H1 (cell line): ENCODE data around the gene NR1H2. TPM values are rescaled to one million over a fixed set of nuclear protein-coding genes. Genes with fewer than 3 reads are reported as not detected.

Source experiments
- CTCF ChIA-PET: fragments of 300-600 bp; sonication (Branson Sonifier 250); formaldehyde crosslinking; loops from one replicate; lab custom pipeline; 2021; ENCODE audit not compliant: partially characterized antibody; lab: Charles Lee
- POLR2A ChIA-PET: fragments of 300-600 bp; sonication (Branson Sonifier 250); formaldehyde crosslinking; loops from one replicate; lab custom pipeline; 2021; ENCODE audit warnings: inconsistent platforms; ENCODE audit not compliant: partially characterized antibody; lab: Charles Lee
- DNase-seq, 2 experiments: peaks; one replicate each; pipeline versions ENCODE4 v3.0.0 to v3.0.0-alpha.2; 2010 to 2022; ENCODE audit warnings: low spot score in 2 of 2, low read depth in 1 of 2, mixed read lengths in 1 of 2
- FAIRE-seq: peaks from 2 replicates; lab custom pipeline; 2011; peaks lifted over from hg19 to GRCh38; lab: Jason Lieb, UNC
- H2AFZ ChIP-seq: 2 replicates; pipeline ENCODE4 v1.8.1; 2012; ENCODE audit warnings: low read length, inconsistent platforms
- H2AK5ac ChIP-seq: 2 replicates; pipeline ENCODE4 v1.6.1; 2013; ENCODE audit warnings: low read depth, low read length
- H2BK120ac ChIP-seq: replicated peaks from 2 replicates; pipeline ENCODE3; 2013; ENCODE audit warnings: low read depth, low read length, inconsistent platforms
- H2BK12ac ChIP-seq: 2 replicates; pipeline ENCODE4 v1.6.1; 2013; ENCODE audit warnings: low read depth, low read length
- H2BK15ac ChIP-seq: 2 replicates; pipeline ENCODE4 v1.6.1; 2013; ENCODE audit warnings: low read length
- H2BK20ac ChIP-seq: 2 replicates; pipeline ENCODE4 v1.6.1; 2013; ENCODE audit warnings: low read length
- H2BK5ac ChIP-seq: 2 replicates; pipeline ENCODE4 v1.6.1; 2013; ENCODE audit warnings: low read depth, low read length
- H3K14ac ChIP-seq: 2 replicates; pipeline ENCODE4 v1.6.1; 2013; ENCODE audit warnings: inconsistent platforms; ENCODE audit not compliant: insufficient read length
- H3K18ac ChIP-seq: 2 replicates; pipeline ENCODE4 v1.6.1; 2013; ENCODE audit warnings: low read length; ENCODE audit errors: extremely low read depth
- H3K23ac ChIP-seq: 2 replicates; pipeline ENCODE4 v1.6.1; 2013; ENCODE audit warnings: inconsistent platforms; ENCODE audit not compliant: insufficient read length
- H3K23me2 ChIP-seq: 2 replicates; pipeline ENCODE4 v1.6.1; 2013; ENCODE audit warnings: low read depth, low read length
- H3K27ac ChIP-seq: 2 replicates; pipeline ENCODE4 v1.6.1; 2011; ENCODE audit warnings: low read depth, low read length, inconsistent platforms
- H3K27me3 ChIP-seq, 4 experiments: replicated peaks in 1 of 4; 1 replicate in 1 of 4; 2 replicates in 3 of 4; pipeline versions ENCODE4 v1.6.1 to v1.8.1; 2011 to 2013; ENCODE audit warnings: low read length in 3 of 4, mild to moderate bottlenecking in 3 of 4, inconsistent platforms in 2 of 4, mixed read lengths in 2 of 4, moderate library complexity in 1 of 4; ENCODE audit not compliant: control insufficient read depth in 3 of 4, insufficient read depth in 3 of 4; ENCODE audit errors: extremely low read depth in 1 of 4
- H3K36me3 ChIP-seq, 4 experiments: 2 replicates each; pipeline versions ENCODE4 v1.6.1 to v1.8.1; 2011 to 2013; ENCODE audit warnings: mild to moderate bottlenecking in 4 of 4, low read length in 3 of 4, moderate library complexity in 2 of 4, control low read depth in 1 of 4, inconsistent platforms in 1 of 4; ENCODE audit not compliant: insufficient read depth in 4 of 4, control insufficient read depth in 2 of 4
- H3K4ac ChIP-seq: replicated peaks from 2 replicates; pipeline ENCODE3; 2013; ENCODE audit warnings: low read length, low read depth, mixed read lengths, inconsistent platforms; ENCODE audit not compliant: insufficient read length
- H3K4me1 ChIP-seq, 4 experiments: replicated peaks in 1 of 4; 1 replicate in 1 of 4; 2 replicates in 3 of 4; pipeline versions ENCODE4 v1.6.1 to v1.8.1; 2011 to 2013; ENCODE audit warnings: low read length in 3 of 4, inconsistent platforms in 2 of 4, mixed read lengths in 1 of 4; ENCODE audit not compliant: insufficient read depth in 4 of 4, control insufficient read depth in 3 of 4
- H3K4me2 ChIP-seq, 2 experiments: 2 replicates each; pipeline versions ENCODE4 v1.6.1 to v1.8.1; 2011 to 2013; ENCODE audit warnings: low read depth in 2 of 2, low read length in 2 of 2, control low read depth in 1 of 2, inconsistent platforms in 1 of 2, mild to moderate bottlenecking in 1 of 2; ENCODE audit not compliant: insufficient read depth in 1 of 2
- H3K4me3 ChIP-seq, 4 experiments: fragments of 200-600, 300-600 bp in 1 of 4; sonication (generic), shearing (Covaris generic), sonication (Bioruptor Twin) in 1 of 4; 2 replicates each; pipeline versions ENCODE4 v1.5.1 to v1.8.1; 2011 to 2016; ENCODE audit warnings: low read length in 4 of 4, low read depth in 3 of 4, control low read depth in 2 of 4, inconsistent platforms in 2 of 4, mild to moderate bottlenecking in 2 of 4, mixed read lengths in 1 of 4, moderate library complexity in 1 of 4; ENCODE audit not compliant: insufficient read depth in 2 of 4; ENCODE audit errors: extremely low read depth in 1 of 4
- H3K56ac ChIP-seq: replicated peaks from 2 replicates; pipeline ENCODE3; 2013; ENCODE audit warnings: low read depth, mild to moderate bottlenecking, mixed read lengths, low read length, inconsistent platforms; ENCODE audit not compliant: insufficient read length
- H3K79me1 ChIP-seq: 2 replicates; pipeline ENCODE4 v1.6.1; 2013; ENCODE audit warnings: low read depth, low read length, control low read depth
- H3K79me2 ChIP-seq, 2 experiments: 2 replicates each; pipeline versions ENCODE4 v1.6.1 to v1.8.1; 2012 to 2013; ENCODE audit warnings: low read length in 2 of 2, mild to moderate bottlenecking in 2 of 2, inconsistent platforms in 1 of 2; ENCODE audit not compliant: insufficient read depth in 2 of 2, control insufficient read depth in 1 of 2
- H3K9ac ChIP-seq, 4 experiments: replicated peaks in 1 of 4; 1 replicate in 1 of 4; 2 replicates in 3 of 4; pipeline versions ENCODE4 v1.6.1 to v1.8.1; 2011 to 2013; ENCODE audit warnings: low read depth in 3 of 4, low read length in 3 of 4, control low read depth in 2 of 4, mild to moderate bottlenecking in 2 of 4, moderate library complexity in 2 of 4, inconsistent platforms in 1 of 4; ENCODE audit errors: extremely low read depth in 1 of 4
- H3K9me3 ChIP-seq, 2 experiments: 2 replicates each; pipeline versions ENCODE4 v1.6.1 to v1.8.1; 2012 to 2013; ENCODE audit warnings: mild to moderate bottlenecking in 2 of 2, moderate library complexity in 2 of 2, control low read depth in 1 of 2, inconsistent platforms in 1 of 2, low read depth in 1 of 2, low read length in 1 of 2, mixed read lengths in 1 of 2; ENCODE audit not compliant: insufficient read depth in 2 of 2
- H4K20me1 ChIP-seq, 2 experiments: replicated peaks in 1 of 2; 2 replicates each; pipeline versions ENCODE3 to v1.8.1; 2011 to 2013; ENCODE audit warnings: inconsistent platforms in 2 of 2, low read length in 2 of 2, mild to moderate bottlenecking in 1 of 2; ENCODE audit not compliant: insufficient read depth in 2 of 2, control insufficient read depth in 1 of 2
- H4K5ac ChIP-seq: 2 replicates; pipeline ENCODE4 v1.6.1; 2013; ENCODE audit warnings: low read length, low read depth, mixed read lengths, inconsistent platforms; ENCODE audit not compliant: insufficient read length
- H4K8ac ChIP-seq: 2 replicates; pipeline ENCODE4 v1.8.0; 2013; ENCODE audit warnings: mild to moderate bottlenecking, moderate library complexity, low read length, inconsistent platforms; ENCODE audit not compliant: insufficient read depth; ENCODE audit errors: extremely low read depth
- H4K91ac ChIP-seq: replicated peaks from 2 replicates; pipeline ENCODE3; 2013; ENCODE audit warnings: low read length, mixed read lengths, inconsistent platforms; ENCODE audit not compliant: insufficient read length
- CHD2 ChIP-seq: IDR thresholded peaks from 2 replicates; pipeline ENCODE4 v1.6.1; 2012; ENCODE audit warnings: low read length, improper control_type of control experiment
- KDM1A ChIP-seq: fragments of 200-600, 300-600 bp; sonication (generic); IDR thresholded peaks from 2 replicates; pipeline ENCODE4 v1.7.1; 2016; ENCODE audit warnings: mild to moderate bottlenecking, low read length, borderline replicate concordance
- RXRA ChIP-seq: IDR thresholded peaks from 2 replicates; pipeline ENCODE4 v1.6.1; 2011; ENCODE audit warnings: low read depth, mild to moderate bottlenecking, low read length, moderate library complexity; ENCODE audit not compliant: insufficient read depth
- WGBS, 2 experiments: shearing (Covaris generic) in 1 of 2; methylation state at CpG; one replicate each; pipeline versions ENCODE4 v1.1.6 to v1.1.7; 2013 to 2015; ENCODE audit warnings: low lambda C conversion rate in 2 of 2, mixed read lengths in 2 of 2, inconsistent platforms in 1 of 2, low coverage in 1 of 2, missing lambda C conversion rate in 1 of 2; ENCODE audit not compliant: insufficient replicate concordance in 2 of 2, insufficient coverage in 1 of 2, insufficient read length in 1 of 2; ENCODE audit errors: extremely low coverage in 1 of 2, missing lambda C conversion rate in 1 of 2; 5-methylcytosine and 5-hydroxymethylcytosine counted together
- polyA plus RNA-seq, 7 experiments: library from polyadenylated mRNA; depleted of rRNA in 3 of 7; stranded (reverse) in 5 of 7; unstranded in 2 of 7; fragments of >200 nt in 5 of 7; fragments of 200-250 nt in 2 of 7; gene quantifications; 1 replicate in 5 of 7; 2 replicates in 1 of 7; 4 replicates in 1 of 7; pipeline versions ENCODE4 v1.2.1 to v1.2.3, GENCODE V29; 2011 to 2013; ENCODE audit warnings: missing spikeins in 2 of 7, mixed read lengths in 2 of 7
- total RNA-seq: library from RNA; stranded (reverse); fragmentation: NEBNext Ultra II Directional; extraction: Animal tissue kit (Norgen Biotek cat#: 25700); gene quantifications from 2 replicates; pipeline ENCODE4 v1.2.1, GENCODE V29; 2021

Gene NR1H2
- total and polyA plus RNA-seq, 2 of the 8 experiments (the other 6 are each of a cell fraction or from before 2014, with no cell fraction given): 40.3 to 47.5 TPM

DNA sequence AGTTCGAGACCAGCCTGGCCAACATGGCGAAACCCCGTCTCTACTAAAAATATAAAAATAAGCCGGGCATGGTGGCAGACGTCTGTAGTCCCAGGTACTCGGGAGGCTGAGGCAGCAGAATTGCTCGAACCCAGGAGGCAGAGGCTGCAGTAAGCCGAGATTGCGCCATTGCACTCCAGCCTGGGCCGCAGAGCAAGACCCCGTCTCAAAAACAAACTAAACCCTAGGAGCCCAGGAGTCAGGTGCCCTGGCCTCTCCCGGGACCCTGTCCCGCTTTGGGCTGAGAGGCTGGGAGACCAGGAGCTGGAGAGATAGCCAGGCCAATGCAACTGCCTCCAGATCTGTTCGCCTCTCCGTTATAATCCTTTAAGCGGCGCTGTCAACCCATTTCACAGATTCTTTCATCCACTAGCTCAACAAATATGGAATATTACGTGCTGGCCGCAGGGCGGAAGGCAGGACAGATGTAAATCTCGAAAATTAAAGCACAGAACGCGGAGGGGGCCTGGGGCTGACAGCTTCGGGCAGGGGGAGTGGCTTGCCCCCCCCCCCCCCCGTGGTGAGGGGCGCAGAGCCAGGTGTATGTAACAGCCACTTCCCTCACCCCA, 51.2 kb downstream of the NR1H2 start:
- ChIA-PET CTCF (interaction anchor here (0.7 to 2.4 kb wide), 11 partner anchors 9 to 297 kb away, joined by 3 to 13 read pairs (median 3); partner anchors contain the start of genes POLD1 and SPIB), POLR2A (interaction anchor here (0.7 to 3.1 kb wide), 14 partner anchors 8 to 377 kb away, joined by 3 to 15 read pairs (median 4); partner anchors contain the start of genes POLD1 and SPIB)
- Histone ChIP-seq H3K23me2 (peaks cover 3% of the 10 kb centered on the region; the same call in 1 of the 2 replicates), H3K14ac (no peak overlapping the region), H3K23ac (no peak overlapping the region), H3K79me1 (no peaks in the 10 kb centered on the region), H3K9me3 (no peaks in the 10 kb centered on the region), H4K20me1 (no peaks in the 10 kb centered on the region), H4K91ac (no peak overlapping the region), H3K56ac (no peak overlapping the region), H3K9ac (no peak overlapping the region), H3K18ac (no peak overlapping the region), H4K8ac (0 out of 2 replicates have a peak overlapping the region, but pooled peaks have one; percentile 11), H3K4ac (no peak overlapping the region), H4K5ac (no peak overlapping the region), H2AFZ (no peak overlapping the region), H3K27ac (no peak overlapping the region), H3K4me2 (peak overlapping the region; percentile 52 to 73; a peak in 2 of 4 replicates), H3K4me1 (peaks cover 0 to 12% (median 7%) of the 10 kb centered on the region in 4 experiments; a peak in 5 of 7 replicates), H3K27me3 (peaks cover 0 to 19% (median 8%) of the 10 kb centered on the region in 4 experiments; a peak in 4 of 7 replicates), H2BK15ac (no peak overlapping the region), H3K79me2 (no peaks in the 10 kb centered on the region), H3K4me3 (peak overlapping the region in 1 of 4 experiments; percentile 50; a peak in 4 of 8 replicates), H2BK20ac (no peak overlapping the region), H2BK120ac (no peak overlapping the region), H3K36me3 (no peaks in the 10 kb centered on the region), H2BK5ac (no peak overlapping the region), H2BK12ac (no peak overlapping the region), H2AK5ac (no peak overlapping the region)
- WGBS, 2 experiments: 89% methylated on average over 22 of the region's 26 CpGs; no CpG with 5 or more reads in 1 of the 2 experiments
- no peak for TF ChIP-seq RXRA
- peak; percentile 72; the same call in 1 of the 2 replicates for TF ChIP-seq KDM1A
- no peak for TF ChIP-seq CHD2
- no peak for FAIRE-seq
- DNase-seq: no peak
